PC-3 (cell line): ENCODE data around the gene UACA. TPM values are rescaled to one million over a fixed set of nuclear protein-coding genes. Genes with fewer than 3 reads are reported as not detected.
A peak's percentile ranks its signal among the peaks of the same experiment; 100 is the strongest.

Source experiments
- ATAC-seq: fragments of 200-7000 bp; cut with Tn5 transposase; 2 replicates; pipeline ENCODE4 v1.9.1; 2020; ENCODE audit warnings: mild to moderate bottlenecking, moderate library complexity
- BruUV-seq: library from RNA; stranded (reverse); fragments of 400-500 nt; replicated peaks from 2 replicates; lab custom pipeline; 2021; lab: Mats Ljungman, UMichigan
- CTCF ChIA-PET: fragments of 300-600 bp; sonication (Branson Sonifier 250); formaldehyde crosslinking; loops from one replicate; lab custom pipeline; 2022; ENCODE audit warnings: antibody characterized with exemption; lab: Charles Lee
- POLR2A ChIA-PET: fragments of 300-600 bp; sonication (Branson Sonifier 250); formaldehyde crosslinking; loops from one replicate; lab custom pipeline; 2022; ENCODE audit warnings: antibody characterized with exemption; ENCODE audit not compliant: unreplicated experiment; lab: Charles Lee
- DNase-seq: peaks from one replicate; pipeline ENCODE4 v3.0.0-alpha.2; 2015
- H2AFZ ChIP-seq: fragments of 300-600 bp; sonication (generic); 2 replicates; pipeline ENCODE4 v1.6.0; 2016; ENCODE audit warnings: antibody characterized with exemption, low read length
- H3F3A ChIP-seq: fragments of 300-600 bp; sonication (generic); one replicate; pipeline ENCODE4 v1.6.0; 2017; ENCODE audit warnings: antibody characterized with exemption, low read length, control low read depth, mild to moderate bottlenecking; ENCODE audit not compliant: unreplicated experiment
- H3K27ac ChIP-seq: fragments of 300-600 bp; sonication (generic); 2 replicates; pipeline ENCODE4 v1.5.1; 2016; ENCODE audit warnings: mild to moderate bottlenecking, low read length
- H3K27me3 ChIP-seq: fragments of 300-600 bp; sonication (generic); 2 replicates; pipeline ENCODE4 v1.6.1; 2016; ENCODE audit warnings: low read length, mixed read lengths
- H3K36me3 ChIP-seq: fragments of 300-600 bp; sonication (generic); 2 replicates; pipeline ENCODE4 v1.6.1; 2016; ENCODE audit warnings: low read depth, mixed run types, low read length, mixed read lengths
- H3K4me1 ChIP-seq: fragments of 300-600 bp; sonication (generic); 2 replicates; pipeline ENCODE4 v1.5.1; 2016; ENCODE audit warnings: low read length; ENCODE audit not compliant: insufficient read depth
- H3K4me2 ChIP-seq: fragments of 300-600 bp; sonication (generic); 2 replicates; pipeline ENCODE4 v1.6.0; 2016; ENCODE audit warnings: low read length
- H3K4me3 ChIP-seq: fragments of 300-600 bp; sonication (generic); 2 replicates; pipeline ENCODE4 v1.5.1; 2016; ENCODE audit warnings: mild to moderate bottlenecking, low read length, mixed read lengths
- H3K79me2 ChIP-seq: fragments of 300-600 bp; sonication (generic); 2 replicates; pipeline ENCODE4 v1.6.1; 2017; ENCODE audit warnings: low read length, mixed read lengths
- H3K9ac ChIP-seq: fragments of 300-600 bp; sonication (generic); 2 replicates; pipeline ENCODE4 v1.6.0; 2016; ENCODE audit warnings: mild to moderate bottlenecking, low read length
- H3K9me2 ChIP-seq: fragments of 300-600 bp; sonication (generic); replicated peaks from 2 replicates; pipeline ENCODE4 v1.6.1; 2016; ENCODE audit warnings: mixed run types, low read length, mixed read lengths
- H3K9me3 ChIP-seq: fragments of 300-600 bp; sonication (generic); 2 replicates; pipeline ENCODE4 v1.6.1; 2016; ENCODE audit warnings: low read length, mixed read lengths
- H4K20me1 ChIP-seq: fragments of 300-600 bp; sonication (generic); 2 replicates; pipeline ENCODE4 v1.6.1; 2016; ENCODE audit warnings: low read length, mixed read lengths
- CTCF ChIP-seq: fragments of 300-600 bp; sonication (generic); conservative IDR thresholded peaks from 2 replicates; pipeline ENCODE4 v1.5.1; 2017; ENCODE audit warnings: antibody characterized with exemption, low read depth, mild to moderate bottlenecking, low read length
- EZH2 ChIP-seq: fragments of 300-600 bp; sonication (generic); IDR thresholded peaks from one replicate; pipeline ENCODE4 v1.6.1; 2017; ENCODE audit warnings: antibody characterized with exemption, mild to moderate bottlenecking, low read length; ENCODE audit not compliant: unreplicated experiment
- EZH2phosphoT487 ChIP-seq: fragments of 300-600 bp; sonication (generic); IDR thresholded peaks from 2 replicates; pipeline ENCODE4 v1.6.1; 2018; ENCODE audit warnings: mild to moderate bottlenecking, antibody characterized with exemption, low read length, borderline replicate concordance
- intact Hi-C: fragments of 100-400 bp; cut with micrococcal nuclease; formaldehyde crosslinking; loops from 2 replicates; pipeline ENCODE4 v1.9.0; 2023
- total RNA-seq: library from RNA; depleted of rRNA; stranded (reverse); fragments of >200 nt; gene quantifications from 2 replicates; pipeline ENCODE4 v1.2.3, GENCODE V29; 2014

Gene UACA
- total RNA-seq, 1 experiment from 2014 or later = 21.7 TPM

- Histone ChIP-seq H4K20me1 (no peaks in the 10 kb centered on the region), H3K27me3 (no peaks in the 10 kb centered on the region), H3K9me2 (no peaks in the 10 kb centered on the region), H3K4me1 (no peaks in the 10 kb centered on the region), H3K4me3 (no peak overlapping the region), H3F3A (peaks cover 5% of the 10 kb centered on the region), H3K9ac (no peak overlapping the region), H3K9me3 (no peaks in the 10 kb centered on the region), H3K4me2 (no peak overlapping the region), H3K36me3 (peaks cover 26% of the 10 kb centered on the region), H2AFZ (no peak overlapping the region), H3K27ac (no peak overlapping the region), H3K79me2 (no peaks in the 10 kb centered on the region)
- ChIA-PET POLR2A (interaction anchor here (0.7 to 1.1 kb wide), 2 partner anchors 43 to 133 kb away, joined by 3 to 4 read pairs; no protein-coding TSS in a partner anchor), CTCF (interaction anchor here (0.6 to 1.4 kb wide), 3 partner anchors 43 to 195 kb away, joined by 3 to 5 read pairs (median 5); no protein-coding TSS in a partner anchor)
- no peak for ATAC-seq
- intact Hi-C loops = loop anchor here (1.0 to 5.0 kb wide), 2 partner anchors 42 to 197 kb away; no protein-coding TSS in a partner anchor
- DNase-seq = no peak
- BruUV-seq = no TSS peak
- TF ChIP-seq CTCF (no peak), EZH2 (no peak), EZH2phosphoT487 (no peak)
These were observed 83.5 kb downstream of the UACA start for GRCh38 chr15:70679919-70680231.

GRCh38 chr15:70672081-70672480, 91.3 kb downstream of the UACA start:
- ChIA-PET CTCF (no interaction called here), POLR2A (no interaction called here)
- intact Hi-C loops = no loop called here
- Histone ChIP-seq H4K20me1 (no peaks in the 10 kb centered on the region), H3K4me3 (no peak overlapping the region), H2AFZ (no peak overlapping the region), H3K4me1 (no peaks in the 10 kb centered on the region), H3K27me3 (no peaks in the 10 kb centered on the region), H3K36me3 (peaks cover 23% of the 10 kb centered on the region), H3F3A (no peaks in the 10 kb centered on the region), H3K9me3 (no peaks in the 10 kb centered on the region), H3K9me2 (no peaks in the 10 kb centered on the region), H3K27ac (no peak overlapping the region), H3K79me2 (no peaks in the 10 kb centered on the region), H3K9ac (no peak overlapping the region), H3K4me2 (no peak overlapping the region)
- no TSS peak for BruUV-seq
- DNase-seq (no peak), ATAC-seq (no peak)
- no peak for TF ChIP-seq EZH2phosphoT487
- no peak for TF ChIP-seq EZH2
- no peak for TF ChIP-seq CTCF

GRCh38 chr15:70670680-70671079, 92.7 kb downstream of the UACA start:
- H3K9me2 ChIP-seq = no peaks in the 10 kb centered on the region
- H3F3A ChIP-seq = no peaks in the 10 kb centered on the region
- no peaks in the 10 kb centered on the region for H4K20me1 ChIP-seq
- no peaks in the 10 kb centered on the region for H3K4me1 ChIP-seq
- H3K4me2 ChIP-seq = no peak overlapping the region
- H3K36me3 ChIP-seq = peaks cover 17% of the 10 kb centered on the region
- no peak for ATAC-seq
- TF ChIP-seq EZH2 (no peak), EZH2phosphoT487 (no peak), CTCF (peak; percentile 59)
- CTCF ChIA-PET = interaction anchor here (0.6 kb wide), 1 partner anchor 101 kb away, joined by 4 read pairs; no protein-coding TSS in a partner anchor
- peak; percentile 26 for DNase-seq
- H3K79me2 ChIP-seq = no peaks in the 10 kb centered on the region
- H3K27ac ChIP-seq = no peak overlapping the region
- POLR2A ChIA-PET = no interaction called here
- no peaks in the 10 kb centered on the region for H3K9me3 ChIP-seq
- BruUV-seq = no TSS peak
- no peak overlapping the region for H3K9ac ChIP-seq
- H3K4me3 ChIP-seq = no peak overlapping the region
- no peaks in the 10 kb centered on the region for H3K27me3 ChIP-seq
- H2AFZ ChIP-seq = no peak overlapping the region
- intact Hi-C loops = no loop called here
